Mucosa of descending colon (tissue), 3 donors: ENCODE measurements around the gene ATP6V1G2. TPM values are rescaled to one million over a fixed set of nuclear protein-coding genes. Genes with fewer than 3 reads are reported as not detected.
"Not testable (repeated sequence)": the region's sequence is repeated elsewhere in the genome, so short reads cannot be mapped to it uniquely, and the experiment has no call there.

ENCODE experiments used
- ATAC-seq: fragments of 200-7000 bp; cut with Tn5 transposase; one replicate; pipeline ENCODE4 v1.9.1; 2020; ENCODE audit warnings: mild to moderate bottlenecking, moderate library complexity
- DNase-seq, 3 donors: peaks; one replicate each; pipeline ENCODE4 v3.0.0-alpha.2; 2020
- H3K36me3 ChIP-seq: fragments of 200-600 bp; one replicate; pipeline ENCODE4 v1.8.0; 2021; ENCODE audit warnings: low read depth, mild to moderate bottlenecking
- H3K4me1 ChIP-seq: fragments of 200-600 bp; one replicate; pipeline ENCODE4 v1.8.0; 2021; ENCODE audit warnings: low read depth, mild to moderate bottlenecking
- H3K4me3 ChIP-seq: fragments of 200-600 bp; one replicate; pipeline ENCODE4 v1.8.0; 2021; ENCODE audit warnings: mild to moderate bottlenecking
- H3K9me3 ChIP-seq: fragments of 200-600 bp; one replicate; pipeline ENCODE4 v1.8.0; 2021; ENCODE audit warnings: mild to moderate bottlenecking
- intact Hi-C, 2 donors: fragments of 100-400 bp; cut with DNase I in 1 of 2; cut with micrococcal nuclease in 1 of 2; formaldehyde crosslinking; loops; one replicate each; pipeline versions ENCODE4 v1.11.0 to v1.11.1; 2022; cut with DNase I, micrococcal nuclease
- total RNA-seq, 3 donors: library from RNA; stranded (reverse); fragmentation: NEBNext Ultra II Directional in 2 of 3; extraction: Animal tissue kit (Norgen Biotek cat#: 25700) in 2 of 3; gene quantifications; one replicate each; pipeline versions ENCODE4 v1.2.1 to v1.2.4, GENCODE V29; 2021 to 2023
- TF ChIP-seq, protein P1 (sequence below): fragments of 200-600 bp; IDR thresholded peaks from one replicate; pipeline ENCODE4 v1.8.0; 2022; ENCODE audit warnings: antibody characterized with exemption, mild to moderate bottlenecking
- donor health status: DM: no; HTN: no; CAD: no; lungs with moderate emphysema.
- donor health status: DM: no; HTN: no; CAD: no.
- donor health status: DM: no; HTN: yes; CAD: no.

ATP6V1G2 gene
- total RNA-seq, 3 donors from 2014 or later: 0.55 to 4.5 (median 1.2) TPM

DNA sequence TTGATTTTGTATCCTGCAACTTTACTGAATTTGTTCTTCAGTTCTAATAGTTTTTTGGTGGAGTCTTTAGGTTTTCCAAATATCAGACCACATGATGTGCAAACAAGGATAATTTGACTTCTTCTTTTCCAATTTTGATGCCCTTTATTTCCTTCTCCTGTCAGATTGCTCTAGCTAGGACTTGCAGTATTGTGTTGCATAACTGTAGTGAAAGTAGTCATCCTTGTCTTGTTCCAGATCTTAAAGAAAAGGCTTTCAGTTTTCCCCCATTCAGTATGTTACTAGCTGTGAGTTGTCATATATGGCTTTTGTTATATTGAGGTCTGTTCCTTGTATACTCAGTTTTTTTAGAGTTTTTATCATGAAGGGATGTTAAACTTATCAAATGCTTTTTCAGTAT, 43.8 kb downstream of the ATP6V1G2 start:
- no peaks in the 10 kb centered on the region for H3K9me3 ChIP-seq
- TF ChIP-seq, protein P1, sequence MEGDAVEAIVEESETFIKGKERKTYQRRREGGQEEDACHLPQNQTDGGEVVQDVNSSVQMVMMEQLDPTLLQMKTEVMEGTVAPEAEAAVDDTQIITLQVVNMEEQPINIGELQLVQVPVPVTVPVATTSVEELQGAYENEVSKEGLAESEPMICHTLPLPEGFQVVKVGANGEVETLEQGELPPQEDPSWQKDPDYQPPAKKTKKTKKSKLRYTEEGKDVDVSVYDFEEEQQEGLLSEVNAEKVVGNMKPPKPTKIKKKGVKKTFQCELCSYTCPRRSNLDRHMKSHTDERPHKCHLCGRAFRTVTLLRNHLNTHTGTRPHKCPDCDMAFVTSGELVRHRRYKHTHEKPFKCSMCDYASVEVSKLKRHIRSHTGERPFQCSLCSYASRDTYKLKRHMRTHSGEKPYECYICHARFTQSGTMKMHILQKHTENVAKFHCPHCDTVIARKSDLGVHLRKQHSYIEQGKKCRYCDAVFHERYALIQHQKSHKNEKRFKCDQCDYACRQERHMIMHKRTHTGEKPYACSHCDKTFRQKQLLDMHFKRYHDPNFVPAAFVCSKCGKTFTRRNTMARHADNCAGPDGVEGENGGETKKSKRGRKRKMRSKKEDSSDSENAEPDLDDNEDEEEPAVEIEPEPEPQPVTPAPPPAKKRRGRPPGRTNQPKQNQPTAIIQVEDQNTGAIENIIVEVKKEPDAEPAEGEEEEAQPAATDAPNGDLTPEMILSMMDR: no peak
- intact Hi-C loops: no loop called here
- ATAC-seq (no peak), DNase-seq (no peak)
- no peak overlapping the region for H3K4me3 ChIP-seq
- no peaks in the 10 kb centered on the region for H3K36me3 ChIP-seq
- H3K4me1 ChIP-seq: peaks cover 6% of the 10 kb centered on the region

DNA sequence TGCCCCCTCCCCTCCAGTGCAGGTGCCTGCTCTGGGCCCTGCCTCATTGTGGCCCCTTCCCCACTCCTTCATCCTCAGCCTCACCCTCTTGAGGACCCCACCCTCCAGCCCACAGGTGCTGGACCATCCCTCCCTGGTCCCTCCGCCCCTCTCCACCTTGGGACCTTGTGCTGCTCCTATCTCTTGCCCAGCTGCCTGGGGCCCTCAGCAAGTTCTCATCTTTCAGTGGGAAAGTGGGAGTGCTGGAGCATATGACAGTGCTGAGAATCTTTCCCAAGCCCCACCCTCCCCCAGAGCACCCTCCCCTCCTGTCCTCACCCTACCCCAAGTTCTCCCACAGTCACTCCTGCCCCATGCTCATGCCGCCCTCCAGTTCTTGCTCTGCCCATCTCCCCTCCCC, 46.8 kb downstream of the ATP6V1G2 start:
- H3K4me1 ChIP-seq: peaks cover 12% of the 10 kb centered on the region
- not testable (repeated sequence) for ATAC-seq, H3K36me3 ChIP-seq, H3K4me3 ChIP-seq, DNase-seq, H3K9me3 ChIP-seq
- intact Hi-C loops: loop anchor here in 1 of 2 donors (10.0 kb wide), 1 partner anchor 95 kb away; the partner anchor contains the start of gene NCR3

DNA sequence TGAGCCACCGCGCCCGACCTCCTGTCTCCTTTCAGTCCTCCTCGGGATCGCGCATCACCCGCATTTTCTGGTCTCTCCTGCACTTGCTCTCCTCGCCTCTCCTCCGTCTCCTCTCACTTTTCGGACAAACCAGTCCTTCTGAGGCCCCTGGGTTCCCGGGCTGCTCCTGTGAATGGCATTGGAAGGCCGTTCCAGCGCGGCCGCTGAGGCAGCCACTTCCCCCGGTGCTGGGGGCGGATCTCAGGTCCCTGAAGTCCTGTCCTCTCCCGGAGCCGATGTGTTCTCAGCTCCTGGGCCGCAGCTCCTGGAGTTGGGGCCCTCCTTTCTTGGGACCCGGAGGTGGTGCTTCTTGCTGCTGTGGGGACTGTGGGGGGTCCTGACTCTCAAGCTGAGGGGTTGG, 47.7 kb downstream of the ATP6V1G2 start:
- intact Hi-C loops: loop anchor here in 1 of 2 donors (10.0 kb wide), 1 partner anchor 96 kb away; the partner anchor contains the start of gene NCR3
- ATAC-seq (no peak), DNase-seq (peak in 2 of 3 donors; percentile 12 to 62)
- Histone ChIP-seq H3K36me3 (no peaks in the 10 kb centered on the region), H3K9me3 (no peaks in the 10 kb centered on the region), H3K4me1 (peaks cover 12% of the 10 kb centered on the region), H3K4me3 (no peak overlapping the region)
- TF ChIP-seq, protein P1: no peak

DNA sequence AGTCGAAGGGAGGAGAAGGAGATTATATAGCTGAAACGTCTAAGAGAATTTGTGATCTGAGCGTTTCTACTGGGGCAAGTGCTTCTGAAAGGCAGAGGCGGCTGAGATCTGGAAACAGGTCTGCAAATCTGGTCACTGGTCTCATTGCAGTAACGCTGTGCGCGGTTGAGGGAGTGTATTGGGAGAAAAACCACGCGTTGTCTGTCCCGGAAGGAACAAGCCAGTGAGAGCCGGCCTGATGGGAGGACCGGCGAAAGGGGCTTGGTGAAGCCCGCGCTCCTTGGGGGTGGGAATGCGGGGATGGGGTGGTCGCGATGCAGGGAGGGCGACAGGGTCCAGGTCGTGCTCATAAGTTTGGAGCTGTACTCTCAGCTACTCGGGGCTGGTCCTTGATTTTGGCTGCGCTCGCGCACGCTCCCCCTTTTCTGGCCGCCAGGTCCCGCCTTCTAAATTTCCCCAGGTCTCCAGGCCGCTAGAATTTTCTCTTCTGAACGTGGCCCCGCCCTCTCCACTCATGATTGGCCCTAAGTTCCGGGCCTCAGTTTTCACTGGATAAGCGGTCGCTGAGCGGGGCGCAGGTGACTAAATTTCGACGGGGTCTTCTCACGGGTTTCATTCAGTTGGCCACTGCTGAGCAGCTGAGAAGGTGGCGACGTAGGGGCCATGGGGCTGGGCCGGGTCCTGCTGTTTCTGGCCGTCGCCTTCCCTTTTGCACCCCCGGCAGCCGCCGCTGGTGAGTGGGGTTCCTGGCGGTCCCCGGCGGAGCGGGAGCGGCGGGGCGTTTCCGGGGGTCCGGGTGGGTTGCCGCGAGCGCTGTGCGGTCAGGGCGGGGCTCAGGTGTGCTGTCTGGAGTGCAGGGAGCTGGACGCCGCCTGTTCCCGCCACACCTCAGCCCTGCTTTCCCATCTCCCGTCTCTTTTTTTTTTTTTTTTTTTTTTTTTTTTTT, 48.6 kb downstream of the ATP6V1G2 start, which contains the start of gene MICB:
Gene MICB, plus strand, starts transcription at position 615 of the 946 bp plus-strand sequence. Its CDS starts 49 bp downstream, at position 664.
- ATAC-seq: peak; percentile 77
- Histone ChIP-seq H3K4me3 (no peak within 1 kb of the TSS), H3K36me3 (no peaks in the 10 kb centered on the region), H3K9me3 (no peaks in the 10 kb centered on the region), H3K4me1 (peaks cover 12% of the 10 kb centered on the region)
- TF ChIP-seq, protein P1: no peak
- peak; percentile 78 to 87 (median 86) for DNase-seq
- intact Hi-C loops: loop anchor here in 1 of 2 donors (10.0 kb wide), 1 partner anchor 97 kb away; the partner anchor contains the start of gene NCR3

DNA sequence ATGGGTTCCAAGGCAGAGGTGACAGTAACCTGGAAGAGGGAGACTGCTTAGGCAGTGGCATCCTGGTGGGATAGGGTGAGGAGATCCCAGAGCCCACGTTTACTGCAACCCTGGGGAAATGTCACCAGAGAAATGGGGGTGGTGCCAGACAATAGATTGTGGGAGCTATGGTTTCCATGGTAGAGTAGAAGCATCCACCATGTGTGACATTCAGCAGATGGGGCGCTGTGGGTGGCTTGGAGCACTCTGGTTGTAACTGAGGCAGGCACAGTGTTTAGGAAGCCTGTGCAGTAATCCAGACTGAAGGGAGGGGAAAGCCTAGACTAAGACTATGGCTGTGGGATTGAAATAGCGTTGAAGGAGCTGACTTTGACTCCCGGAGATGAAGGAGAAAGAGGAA, 49.6 kb downstream of the ATP6V1G2 start:
- peaks cover 12% of the 10 kb centered on the region for H3K4me1 ChIP-seq
- intact Hi-C loops: loop anchor here in 1 of 2 donors (10.0 kb wide), 1 partner anchor 98 kb away; the partner anchor contains the start of gene NCR3
- not testable (repeated sequence) for H3K9me3 ChIP-seq, H3K4me3 ChIP-seq, H3K36me3 ChIP-seq, DNase-seq, ATAC-seq

DNA sequence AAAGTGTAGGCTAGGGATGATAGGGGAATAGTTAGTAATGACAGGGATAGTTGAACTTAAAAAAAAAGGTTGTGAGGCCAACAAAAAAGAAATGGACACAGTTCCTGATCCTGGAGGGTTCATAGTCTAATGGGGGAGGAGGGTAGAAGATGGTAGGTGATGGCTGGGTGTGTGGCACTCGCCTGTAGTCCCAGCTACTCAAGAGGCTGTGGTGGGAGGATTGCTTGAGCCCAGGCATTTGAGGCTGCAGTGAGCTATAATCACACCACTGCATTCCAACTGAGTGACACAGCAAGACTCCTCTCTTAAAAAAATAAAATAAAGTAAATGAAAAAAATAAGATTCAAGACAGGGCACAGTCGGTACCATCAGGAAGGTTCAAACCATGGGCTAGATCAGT, 50.8 kb downstream of the ATP6V1G2 start:
- Histone ChIP-seq H3K9me3 (no peaks in the 10 kb centered on the region), H3K4me3 (no peak overlapping the region), H3K36me3 (no peaks in the 10 kb centered on the region), H3K4me1 (peaks cover 12% of the 10 kb centered on the region)
- no peak for ATAC-seq
- DNase-seq: no peak
- intact Hi-C loops: loop anchor here in 1 of 2 donors (10.0 kb wide), 1 partner anchor 99 kb away; the partner anchor contains the start of gene NCR3
- TF ChIP-seq, protein P1: no peak

Other genes with a start within 250 kb of the ATP6V1G2 start
- 1,000 to 10,000 TPM; 1,294 to 6,470 (median 3,045) TPM for gene HLA-B, start 189.4 kb downstream of the ATP6V1G2 start, total RNA-seq
- 10 to 100 TPM; 18.1 to 24.2 (median 20.7) TPM for gene MICA, start 143.0 kb downstream of the ATP6V1G2 start, total RNA-seq
- gene MICB, start 48.5 kb downstream of the ATP6V1G2 start, total RNA-seq: 1 to 10 TPM; 1.3 to 4.1 (median 2.9) TPM
- not detected for gene MCCD1, start 17.6 kb downstream of the ATP6V1G2 start, total RNA-seq
- gene DDX39B, start 4.6 kb downstream of the ATP6V1G2 start, total RNA-seq: 100 to 1,000 TPM; 239 to 309 (median 295) TPM
- gene NFKBIL1, start 1.0 kb upstream of the ATP6V1G2 start, total RNA-seq: 10 to 100 TPM; 15.8 to 27.8 (median 18.3) TPM
- under 1 TPM in 2 of 3 donors, not detected in 1; 0.20 to 0.22 TPM for gene LTA, start 25.7 kb upstream of the ATP6V1G2 start, total RNA-seq
- gene TNF, start 29.0 kb upstream of the ATP6V1G2 start, total RNA-seq: 1 to 10 TPM in 2 of 3 donors, under 1 TPM in 1; 0.41 to 1.7 (median 1.1) TPM
- gene LTB, start 35.8 kb upstream of the ATP6V1G2 start, total RNA-seq: 1 to 10 TPM; 2.1 to 3.4 (median 2.2) TPM
- gene LST1, start 39.7 kb upstream of the ATP6V1G2 start, total RNA-seq: 10 to 100 TPM in 1 of 3 donors, 1 to 10 TPM in 2; 3.9 to 11.3 (median 6.6) TPM
- gene NCR3, start 46.4 kb upstream of the ATP6V1G2 start, total RNA-seq: under 1 TPM in 1 of 3 donors, not detected in 2; 0.46 TPM
- gene AIF1, start 68.6 kb upstream of the ATP6V1G2 start, total RNA-seq: 10 to 100 TPM in 2 of 3 donors, 1 to 10 TPM in 1; 6.1 to 28.4 (median 17.3) TPM
- gene PRRC2A, start 74.1 kb upstream of the ATP6V1G2 start, total RNA-seq: 100 to 1,000 TPM; 109 to 151 (median 120) TPM
- 100 to 1,000 TPM; 282 to 298 (median 293) TPM for gene BAG6, start 106.1 kb upstream of the ATP6V1G2 start, total RNA-seq
- 1 to 10 TPM; 2.2 to 2.7 (median 2.4) TPM for gene APOM, start 109.3 kb upstream of the ATP6V1G2 start, total RNA-seq
- gene C6orf47, start 114.2 kb upstream of the ATP6V1G2 start, total RNA-seq: 10 to 100 TPM; 28.5 to 33.0 (median 32.3) TPM
- gene GPANK1, start 118.4 kb upstream of the ATP6V1G2 start, total RNA-seq: 10 to 100 TPM; 13.4 to 17.7 (median 17.4) TPM
- 100 to 1,000 TPM; 125 to 147 (median 134) TPM for gene CSNK2B, start 119.5 kb upstream of the ATP6V1G2 start, total RNA-seq
- gene LY6G5B, start 123.4 kb upstream of the ATP6V1G2 start, total RNA-seq: 10 to 100 TPM; 13.1 to 17.2 (median 15.5) TPM
- gene LY6G5C, start 134.5 kb upstream of the ATP6V1G2 start, total RNA-seq: 1 to 10 TPM; 1.7 to 4.2 (median 2.1) TPM
- 10 to 100 TPM; 55.3 to 69.4 (median 68.4) TPM for gene ABHD16A, start 156.7 kb upstream of the ATP6V1G2 start, total RNA-seq
- gene LY6G6F, start 160.3 kb upstream of the ATP6V1G2 start, total RNA-seq: not detected
- gene LY6G6D, start 168.7 kb upstream of the ATP6V1G2 start, total RNA-seq: 1 to 10 TPM in 1 of 3 donors, under 1 TPM in 1, not detected in 1; 0.90 to 6.1 TPM
- gene LY6G6C, start 175.1 kb upstream of the ATP6V1G2 start, total RNA-seq: under 1 TPM in 1 of 3 donors, not detected in 2; 0.32 TPM
- gene MPIG6B, start 176.8 kb upstream of the ATP6V1G2 start, total RNA-seq: 1 to 10 TPM in 1 of 3 donors, under 1 TPM in 2; 0.48 to 1.4 (median 0.57) TPM
- gene DDAH2, start 182.7 kb upstream of the ATP6V1G2 start, total RNA-seq: 100 to 1,000 TPM in 1 of 3 donors, 10 to 100 TPM in 2; 56.1 to 152 (median 99.5) TPM
- 100 to 1,000 TPM; 269 to 555 (median 441) TPM for gene CLIC1, start 189.9 kb upstream of the ATP6V1G2 start, total RNA-seq
- gene MSH5, start 193.4 kb upstream of the ATP6V1G2 start, total RNA-seq: 10 to 100 TPM; 14.1 to 29.9 (median 29.7) TPM
- 1 to 10 TPM; 2.5 to 9.6 (median 4.3) TPM for gene SAPCD1, start 216.0 kb upstream of the ATP6V1G2 start, total RNA-seq
- 1 to 10 TPM; 5.9 to 8.2 (median 6.9) TPM for gene VWA7, start 230.7 kb upstream of the ATP6V1G2 start, total RNA-seq
- 10 to 100 TPM; 41.7 to 65.8 (median 45.0) TPM for gene VARS1, start 249.1 kb upstream of the ATP6V1G2 start, total RNA-seq